GM12865 (cell line): ENCODE data around the gene TPM3.

ENCODE experiments used
- DNase-seq: peaks from one replicate; pipeline ENCODE4 v3.0.0; 2010; ENCODE audit warnings: low read depth
- H3K4me3 ChIP-seq: 2 replicates; pipeline ENCODE4 v1.5.1; 2011; ENCODE audit warnings: mild to moderate bottlenecking, low read depth, low read length, control low read depth
- CTCF ChIP-seq: IDR thresholded peaks from 2 replicates; pipeline ENCODE4 v1.5.1; 2011; ENCODE audit warnings: low read length, control low read depth, low read depth, inconsistent platforms; ENCODE audit not compliant: insufficient read depth; ENCODE audit errors: missing control alignments

Gene TPM3

DNA sequence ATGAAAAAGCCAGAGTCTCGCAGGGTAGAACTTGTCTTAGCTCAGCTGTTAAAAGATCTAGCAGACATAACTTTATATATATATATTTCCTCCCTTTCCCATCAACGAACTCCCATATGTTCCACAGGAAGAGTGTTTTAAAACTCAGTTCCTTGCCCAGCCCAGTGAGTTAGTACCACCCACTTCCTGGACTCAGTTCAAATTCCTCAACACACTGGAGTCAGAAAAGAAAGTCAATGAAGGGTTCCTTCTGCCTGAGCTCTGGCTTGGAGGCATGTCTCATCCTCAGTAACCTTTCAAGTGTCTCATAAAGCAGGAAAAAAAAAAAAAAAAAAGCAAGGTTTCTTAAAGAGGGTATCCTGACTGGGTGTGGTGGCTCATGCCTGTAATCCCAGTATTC lies 15.6 kb downstream of the TPM3 start:
- no peak overlapping the region for H3K4me3 ChIP-seq
- TF ChIP-seq CTCF, result no peak
- DNase-seq, result no peak

- TF ChIP-seq CTCF, result no peak
- DNase-seq, result peak; percentile 55
- H3K4me3 ChIP-seq, result no peak overlapping the region
These were observed 17.2 kb downstream of the TPM3 start for GRCh38 chr1:154174654-154175053.

- no peak for TF ChIP-seq CTCF
- no peak overlapping the region for H3K4me3 ChIP-seq
- DNase-seq, result no peak
These were observed 20.0 kb downstream of the TPM3 start for GRCh38 chr1:154171880-154172279.

GRCh38 chr1:154171223-154171583 lies 20.7 kb downstream of the TPM3 start:
- no peak for TF ChIP-seq CTCF
- DNase-seq, result no peak
- H3K4me3 ChIP-seq, result no peak overlapping the region

- H3K4me3 ChIP-seq, result no peak overlapping the region
- no peak for DNase-seq
- no peak for TF ChIP-seq CTCF
These were observed 21.2 kb downstream of the TPM3 start for GRCh38 chr1:154170547-154171222.

DNA sequence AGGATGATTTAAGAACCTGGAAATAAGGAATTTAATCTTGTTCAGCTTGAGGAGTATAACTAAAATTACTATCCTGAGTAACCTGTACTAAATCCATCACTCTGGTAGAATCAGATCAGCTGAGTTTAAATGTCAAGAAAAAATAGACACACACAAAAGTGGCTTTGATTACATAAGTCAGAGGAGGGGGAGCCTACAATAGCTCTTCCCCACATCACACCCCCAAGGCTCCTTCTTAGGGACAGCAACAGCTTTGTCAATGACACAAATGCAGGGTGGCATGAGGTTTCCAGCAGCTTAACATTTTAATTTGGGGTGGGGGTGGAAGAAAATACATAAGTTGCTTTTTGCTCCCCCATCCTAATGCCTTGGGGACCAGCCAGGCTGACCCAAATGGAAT lies 24.4 kb downstream of the TPM3 start:
- no peak overlapping the region for H3K4me3 ChIP-seq
- DNase-seq, result no peak
- TF ChIP-seq CTCF, result no peak

- no peak for TF ChIP-seq CTCF
- no peak for DNase-seq
- H3K4me3 ChIP-seq, result no peak overlapping the region
These were observed 25.7 kb downstream of the TPM3 start for GRCh38 chr1:154166207-154166606.
